Stimulated activated CD4-positive, alpha-beta T cell treated with anti-CD3 and anti-CD28 coated beads, Interleukin-2, amount 100 ng/mL, for 4 hours (primary cell): ENCODE measurements around the gene INTS11.
"Not testable (repeated sequence)": the region's sequence is repeated elsewhere in the genome, so short reads cannot be mapped to it uniquely, and the experiment has no call there.

Experiments
- DNase-seq: peaks from one replicate; pipeline ENCODE4 v3.0.0-alpha.2; 2020; ENCODE audit warnings: low read depth

INTS11 gene

DNA sequence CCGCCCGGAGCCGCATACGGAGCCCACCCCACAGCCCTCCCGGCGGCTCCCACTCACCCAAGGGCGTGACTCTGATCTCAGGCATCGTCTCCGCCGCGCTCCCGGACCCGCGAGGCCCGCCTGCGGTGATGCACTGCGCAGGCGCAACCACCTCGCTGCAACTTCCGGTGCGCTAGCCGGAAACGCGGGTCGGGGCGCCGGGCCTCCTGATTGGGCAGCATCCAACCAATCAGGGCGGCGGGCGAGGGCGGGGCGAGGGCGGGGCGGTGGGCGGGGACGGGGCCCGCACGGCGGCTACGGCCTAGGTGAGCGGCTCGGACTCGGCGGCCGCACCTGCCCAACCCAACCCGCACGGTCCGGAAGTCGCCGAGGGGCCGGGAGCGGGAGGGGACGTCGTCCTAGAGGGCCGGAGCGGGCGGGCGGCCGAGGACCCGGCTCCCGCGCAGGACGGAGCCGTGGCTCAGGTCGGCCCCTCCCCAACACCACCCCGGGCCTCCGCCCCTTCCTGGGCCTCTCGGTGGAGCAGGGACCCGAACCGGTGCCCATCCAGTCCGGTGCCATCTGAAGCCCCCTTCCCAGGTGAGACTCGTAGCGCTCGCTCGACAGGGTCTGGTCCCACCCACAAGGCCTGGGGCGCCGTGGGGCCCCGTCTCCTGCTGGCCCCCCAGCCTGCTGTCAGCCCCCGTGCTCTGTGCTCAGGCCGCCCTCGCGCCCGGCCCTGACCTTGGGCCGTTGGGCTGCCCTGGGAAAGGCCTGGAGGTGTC lies at the start of gene INTS11, which contains the start of gene CPTP:
TSS of gene INTS11 (minus strand) at position 137 of the 764 bp plus-strand sequence. CDS start at position 85, 52 bp downstream.
TSS of gene CPTP (plus strand) at position 279 of the 764 bp plus-strand sequence. CDS start 2,109 bp downstream, outside the sequence.
- peak; percentile 96 for DNase-seq

DNA sequence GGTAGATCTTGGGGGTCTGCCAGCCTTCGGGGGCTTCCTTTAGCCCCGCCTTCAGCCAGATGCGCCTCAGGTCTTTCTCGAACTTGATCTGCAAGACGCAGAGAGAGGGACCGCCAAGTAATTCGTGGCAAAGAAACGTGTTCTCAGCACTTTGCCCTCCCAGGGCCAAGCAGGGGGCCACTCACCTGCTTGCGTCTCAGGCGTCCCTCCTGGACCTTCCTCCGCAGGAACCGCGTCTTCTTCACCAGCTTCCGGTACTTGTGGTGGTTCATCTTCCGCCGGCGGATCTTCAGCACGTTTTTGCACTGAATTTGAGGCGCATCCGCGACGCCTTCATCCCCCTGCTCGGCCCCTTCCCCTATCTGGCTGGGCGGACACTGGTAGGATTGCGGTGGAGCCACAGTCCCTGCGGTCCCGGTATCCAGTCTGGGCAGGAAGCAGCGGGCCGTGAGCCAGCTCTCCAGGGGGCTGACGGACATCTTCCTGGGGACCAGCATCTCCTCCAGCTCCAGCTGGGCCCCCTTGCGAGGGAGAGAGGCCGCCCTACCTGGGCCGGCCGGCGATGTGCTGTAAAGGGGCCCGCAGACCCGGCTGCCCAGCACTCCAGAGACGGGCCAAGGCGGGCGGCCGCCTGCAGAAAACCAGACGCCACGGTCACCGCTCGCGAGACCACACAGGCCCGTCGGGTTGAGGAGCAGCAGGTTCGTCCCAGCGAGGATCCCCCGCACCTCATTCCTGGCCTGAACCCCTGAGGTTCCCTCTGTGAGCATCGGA lies 49.5 kb upstream of the INTS11 start:
- DNase-seq: no peak

DNA sequence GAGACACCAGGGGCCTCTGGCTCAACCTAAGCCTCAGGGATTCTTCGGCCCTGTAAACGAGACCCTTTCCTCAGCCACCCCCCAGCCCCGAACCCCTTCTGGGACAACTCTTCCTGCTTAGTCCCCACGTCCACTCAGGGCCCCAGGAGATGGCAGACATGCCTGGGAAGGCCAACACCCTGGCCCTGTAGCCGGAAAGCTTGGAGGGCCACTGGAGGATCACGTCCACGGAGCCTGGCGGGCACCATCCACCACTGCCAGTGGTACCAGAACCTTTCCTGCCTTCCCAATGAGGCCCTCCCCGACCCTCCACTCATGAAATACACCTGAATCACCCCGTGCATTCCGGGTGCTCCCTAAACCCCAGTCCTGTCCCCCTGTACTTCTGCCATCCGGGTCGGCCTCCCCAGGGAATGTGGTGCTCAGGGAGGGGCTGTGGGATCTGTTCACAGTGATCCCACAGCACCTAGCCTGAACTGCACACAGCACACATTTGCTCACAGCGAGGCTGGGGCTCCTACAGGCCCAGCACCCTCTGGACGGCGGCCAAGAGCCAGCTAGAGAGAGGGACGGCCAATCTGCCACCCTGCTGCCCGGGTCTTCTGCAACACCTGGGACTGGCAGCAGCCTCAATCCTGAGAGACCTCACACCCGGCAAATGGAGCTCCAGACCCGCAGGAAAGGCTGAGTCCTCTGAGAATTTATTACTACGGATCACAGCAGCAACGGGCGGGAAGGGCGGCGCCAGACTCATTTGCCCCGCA lies 48.8 kb upstream of the INTS11 start:
- DNase-seq: no peak

DNA sequence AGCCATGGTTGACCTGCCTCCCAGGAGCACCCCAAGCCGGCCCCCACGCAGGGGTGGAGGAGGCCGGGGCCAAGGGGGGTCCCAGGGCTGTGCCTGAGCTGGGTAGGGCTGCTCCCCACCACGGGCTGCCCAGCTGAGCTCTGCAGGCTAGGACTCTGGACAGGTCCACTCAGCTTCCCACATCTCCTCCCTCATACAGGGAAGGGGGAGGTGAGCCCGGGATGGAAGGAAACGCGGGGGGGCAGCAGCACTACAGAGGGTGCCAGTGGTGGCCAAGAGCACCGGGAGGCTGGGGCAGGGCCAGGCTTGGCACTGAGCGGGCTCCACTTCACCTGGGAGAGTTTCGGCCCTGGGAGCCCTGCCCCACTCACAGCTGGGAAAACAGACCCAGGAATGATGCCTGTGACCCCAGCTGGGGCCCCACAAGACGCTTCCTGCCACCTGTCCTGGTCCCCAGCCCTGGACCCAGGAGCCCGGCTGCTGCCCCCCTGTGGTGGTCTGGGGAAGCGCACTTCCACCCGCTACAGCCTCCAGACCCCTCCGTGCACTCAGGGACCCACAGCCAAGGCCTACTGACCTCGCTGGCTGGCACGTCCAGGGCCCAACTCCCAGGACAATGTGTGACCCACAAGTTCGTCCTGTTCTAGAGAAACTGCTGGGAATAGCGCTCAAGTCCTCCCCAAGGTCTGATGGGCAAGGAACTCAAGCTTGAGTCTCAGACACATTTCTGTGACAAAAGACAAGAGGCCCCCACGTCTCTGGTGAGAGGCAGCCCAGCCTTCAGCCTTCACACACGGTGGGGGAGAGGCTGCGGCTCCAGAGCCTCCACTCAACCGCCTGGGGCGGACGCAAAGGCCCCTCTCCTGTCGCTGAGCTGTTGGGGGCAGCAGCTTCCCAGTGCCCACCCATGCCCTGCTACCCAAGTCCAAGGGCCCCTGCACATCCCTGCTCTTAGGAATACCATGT lies 47.6 kb upstream of the INTS11 start:
- peak; percentile 59 for DNase-seq

DNA sequence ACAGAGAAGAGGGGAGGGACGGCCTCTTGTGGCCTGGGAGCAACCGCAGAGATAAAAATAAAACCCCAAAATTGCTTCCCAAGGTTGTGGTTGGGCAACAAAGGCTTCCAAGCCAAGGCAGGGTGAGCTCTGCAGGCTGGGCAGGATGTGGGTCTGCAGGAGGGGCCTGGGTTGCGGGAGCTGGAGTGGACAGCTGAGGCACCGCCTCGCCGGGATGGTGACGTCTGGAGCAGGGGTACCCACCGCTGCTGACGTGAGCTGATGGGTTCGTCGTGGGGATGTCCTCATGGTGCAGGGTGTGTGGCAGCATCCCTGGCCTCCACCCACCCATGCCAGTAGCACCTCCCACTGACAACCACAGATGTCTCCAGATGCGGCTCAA lies 46.9 kb upstream of the INTS11 start:
- DNase-seq: no peak

DNA sequence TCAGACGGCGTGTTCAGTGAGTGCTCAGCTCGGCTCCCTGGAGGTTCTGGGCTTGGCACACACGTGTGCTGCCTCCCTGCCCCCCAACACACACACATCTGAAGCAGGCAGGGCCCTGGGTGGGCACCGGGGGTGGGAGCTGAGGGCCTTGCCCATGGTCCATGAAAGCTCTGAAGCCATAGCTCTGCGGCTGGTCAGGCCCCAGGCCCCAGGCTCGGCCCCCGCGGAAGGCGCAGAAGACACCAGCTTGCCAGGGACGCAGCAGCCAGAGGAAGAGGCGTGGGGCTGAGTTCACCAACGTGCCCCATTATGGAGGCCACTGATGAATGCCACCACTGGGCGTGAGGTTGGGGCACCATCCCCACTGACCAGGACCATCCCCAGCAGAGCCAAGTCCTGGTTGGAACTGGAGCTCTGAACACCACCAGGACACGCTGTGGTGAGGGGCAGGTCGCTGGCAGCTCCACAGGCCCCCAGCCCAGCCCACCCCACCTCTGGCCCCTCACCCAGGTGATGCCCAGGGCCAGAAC lies 46.4 kb upstream of the INTS11 start:
- no peak for DNase-seq

DNA sequence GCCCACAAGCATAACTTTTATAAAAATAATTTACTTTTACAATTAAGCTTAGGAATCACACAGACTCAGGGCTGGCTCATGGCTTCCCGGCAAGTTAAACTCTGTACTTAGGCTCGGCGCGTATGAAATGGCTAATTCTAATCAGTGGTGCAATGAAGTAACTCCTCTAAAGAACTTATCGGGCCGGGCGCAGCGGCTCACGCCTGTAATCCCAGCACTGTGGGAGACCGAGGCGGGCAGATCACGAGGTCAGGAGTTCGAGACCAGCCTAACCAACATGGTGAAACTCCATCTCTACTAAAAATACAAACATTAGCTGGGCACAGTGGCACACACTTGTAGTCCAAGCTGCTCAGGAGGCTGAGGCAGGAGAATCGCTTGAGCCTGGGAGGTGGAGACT lies 45.6 kb upstream of the INTS11 start:
- DNase-seq: not testable (repeated sequence)

DNA sequence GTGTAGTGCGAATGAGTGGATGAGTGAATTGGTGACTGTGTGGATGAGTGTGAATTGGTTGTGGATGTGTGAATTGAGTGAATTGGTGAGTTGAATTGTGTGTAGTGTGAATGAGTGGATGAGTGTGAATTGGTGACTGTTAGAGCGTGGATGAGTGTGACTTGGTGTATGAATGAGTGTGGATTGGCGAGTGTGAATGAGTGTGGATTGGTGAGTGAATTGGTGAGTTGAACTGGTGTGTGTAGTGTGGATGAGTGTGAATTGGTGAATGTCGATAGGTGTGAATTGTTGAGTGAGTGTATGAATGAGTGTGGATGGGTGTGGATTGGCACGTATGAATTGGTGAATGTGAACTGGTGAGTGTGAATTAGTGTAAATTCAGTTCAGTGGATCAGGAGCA lies 42.9 kb upstream of the INTS11 start:
- no peak for DNase-seq

DNA sequence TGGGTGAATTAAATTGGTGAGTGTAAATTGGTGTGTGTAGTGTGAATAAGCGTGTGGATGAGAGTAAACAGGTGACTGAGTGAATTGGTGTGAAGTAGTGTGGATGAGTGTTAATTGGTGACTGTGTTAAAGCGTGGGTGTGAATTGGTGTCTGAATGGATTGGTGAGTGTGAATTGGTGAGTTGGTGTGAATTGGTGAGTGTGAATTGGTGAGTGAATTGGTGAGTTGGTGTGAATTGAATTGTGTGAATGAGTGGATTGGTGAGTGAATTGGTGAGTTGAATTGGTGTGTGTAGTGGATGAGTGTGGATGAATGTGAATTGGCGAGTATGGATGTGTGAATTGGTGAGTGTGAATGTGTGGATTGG lies 42.2 kb upstream of the INTS11 start:
- DNase-seq: no peak

DNA sequence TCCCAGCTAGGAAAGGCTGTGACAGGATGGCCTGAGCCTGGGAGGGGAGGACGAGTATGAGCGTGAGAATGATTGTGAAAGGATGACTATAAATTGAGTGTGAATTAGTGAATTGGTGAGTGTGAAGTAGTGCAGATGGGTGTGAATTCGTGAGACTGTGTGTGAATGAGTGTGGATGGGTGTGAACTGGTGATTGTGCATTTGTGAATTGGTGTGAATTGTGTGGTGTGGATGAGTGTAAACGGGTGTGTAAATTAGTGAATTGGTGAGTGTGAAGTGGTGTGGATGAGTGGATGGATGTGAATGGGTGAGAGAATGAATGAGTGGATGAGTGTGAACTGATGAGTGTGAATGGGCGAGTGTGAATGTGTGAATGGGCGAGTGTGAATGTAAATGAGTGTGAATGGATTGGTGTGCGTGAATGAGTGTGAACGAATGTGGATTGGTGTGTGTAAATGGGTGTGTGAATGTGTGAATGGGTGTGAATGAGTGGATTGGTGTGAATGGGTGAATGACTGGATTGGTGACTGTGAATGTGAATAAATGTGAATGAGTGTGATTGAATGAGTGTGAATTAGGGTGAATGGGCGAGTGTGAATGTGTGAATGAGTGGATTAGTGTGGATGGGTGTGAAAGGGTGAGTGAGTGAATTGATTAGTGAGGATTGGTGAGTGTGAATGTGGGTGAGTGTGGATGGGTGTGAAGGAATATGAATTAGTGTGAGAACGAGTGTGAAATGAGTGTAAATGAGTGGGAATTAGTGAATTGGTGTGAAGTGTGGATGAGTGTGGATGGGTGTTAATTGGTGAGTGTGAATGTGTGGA lies 41.6 kb upstream of the INTS11 start:
- no peak for DNase-seq

DNA sequence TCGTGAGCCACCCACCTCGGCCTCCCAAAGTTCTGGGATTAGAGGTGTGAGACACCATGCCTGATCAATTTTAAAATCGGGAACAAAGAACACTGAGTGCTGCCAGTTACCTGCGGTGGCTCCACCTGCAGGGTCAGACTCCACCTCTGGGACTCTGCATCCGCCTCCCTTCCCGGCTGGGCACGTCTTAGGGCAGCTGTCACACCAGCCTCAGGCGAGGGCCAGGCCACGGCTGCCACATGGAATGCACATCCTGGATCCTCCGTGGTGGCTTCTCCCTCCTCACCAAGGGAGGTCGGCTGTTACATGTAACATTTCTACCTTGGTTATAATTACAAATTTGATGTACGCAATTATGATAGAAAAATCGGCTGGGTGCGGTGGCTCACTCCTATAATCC lies 39.8 kb upstream of the INTS11 start:
- no peak for DNase-seq

DNA sequence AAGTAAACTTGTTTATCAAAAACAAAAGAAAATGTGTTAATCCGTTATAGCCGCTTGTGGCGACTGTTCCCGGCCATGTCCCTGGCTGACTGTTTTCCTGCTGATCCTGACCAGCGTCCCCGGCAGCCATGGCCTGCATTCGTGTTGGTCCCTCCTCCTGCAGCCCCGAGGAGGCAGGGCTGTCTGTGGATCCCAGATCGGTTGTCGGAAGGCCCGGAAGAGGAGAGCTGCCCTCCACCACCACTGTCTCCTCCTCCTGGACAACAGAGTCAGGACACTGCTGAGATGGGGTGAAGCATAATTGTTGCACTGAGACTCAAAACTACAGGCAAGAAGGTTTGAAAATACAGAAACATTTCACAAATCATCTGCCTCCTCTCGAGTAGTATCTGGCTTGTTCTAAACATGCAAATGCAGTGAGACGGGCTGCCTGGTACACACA lies 37.5 kb upstream of the INTS11 start:
- no peak for DNase-seq

DNA sequence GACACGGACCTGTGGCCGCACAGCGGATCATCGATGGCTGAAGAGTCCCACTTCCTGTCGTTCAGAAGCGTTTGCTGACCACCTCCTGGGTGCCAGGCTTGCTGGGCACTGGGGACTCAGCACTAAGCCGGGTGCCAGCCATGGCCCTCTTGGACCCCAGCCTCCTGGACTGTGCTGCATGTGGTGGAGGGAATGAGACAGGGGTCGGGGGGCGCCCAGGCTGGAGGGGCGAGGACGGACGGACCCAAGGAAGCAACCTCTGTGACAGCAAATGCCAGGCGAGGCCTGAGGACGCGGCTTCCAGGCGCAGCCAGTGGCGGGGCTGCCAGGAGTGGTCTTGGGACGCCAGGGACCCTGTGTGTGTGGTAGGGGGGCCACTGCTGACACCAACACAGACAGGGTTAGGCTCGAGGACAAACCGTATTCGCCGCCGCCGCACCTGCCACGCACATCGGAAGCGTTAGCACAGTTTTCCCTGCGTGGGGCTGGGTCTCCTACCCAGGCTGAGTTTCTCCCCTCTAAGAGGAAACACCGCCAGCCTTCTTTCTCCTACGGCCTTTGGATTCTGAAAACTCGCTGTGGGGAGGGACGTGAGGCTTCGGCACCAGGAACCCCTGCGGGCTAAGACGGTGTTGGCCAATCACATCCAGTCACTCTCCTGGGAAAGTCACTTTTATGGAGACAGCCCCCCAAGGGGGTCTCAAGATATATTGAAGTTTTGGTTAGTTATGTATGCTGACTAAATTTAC lies 36.9 kb upstream of the INTS11 start:
- no peak for DNase-seq

DNA sequence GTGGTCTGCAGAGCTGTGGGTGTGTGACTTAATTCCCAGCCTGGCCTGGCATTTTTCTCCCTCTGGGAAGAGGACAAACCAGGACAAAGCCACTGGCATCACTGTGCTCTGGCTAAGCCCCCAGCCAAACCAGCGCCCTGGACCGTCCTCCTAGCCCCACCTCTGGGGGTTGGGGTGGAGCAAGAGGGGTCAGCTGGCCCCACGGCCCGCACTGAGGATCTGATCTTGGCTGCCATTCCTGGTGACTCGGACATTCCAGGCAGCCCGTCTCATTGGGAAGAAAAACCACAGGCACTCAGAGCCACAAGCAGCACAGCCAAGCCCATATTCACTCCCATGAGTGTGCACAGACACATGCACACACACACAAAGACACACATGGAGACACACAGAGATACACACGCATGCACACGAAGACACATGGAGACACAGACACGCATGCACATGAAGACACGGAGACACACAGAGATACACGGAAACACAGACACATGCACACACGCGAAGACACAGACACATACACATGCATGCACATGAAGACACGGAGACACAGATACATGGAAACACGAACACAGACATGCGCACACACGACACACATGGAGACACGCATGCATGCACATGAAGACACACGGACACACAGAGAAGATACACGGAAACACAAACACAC lies 36.2 kb upstream of the INTS11 start:
- DNase-seq: no peak

DNA sequence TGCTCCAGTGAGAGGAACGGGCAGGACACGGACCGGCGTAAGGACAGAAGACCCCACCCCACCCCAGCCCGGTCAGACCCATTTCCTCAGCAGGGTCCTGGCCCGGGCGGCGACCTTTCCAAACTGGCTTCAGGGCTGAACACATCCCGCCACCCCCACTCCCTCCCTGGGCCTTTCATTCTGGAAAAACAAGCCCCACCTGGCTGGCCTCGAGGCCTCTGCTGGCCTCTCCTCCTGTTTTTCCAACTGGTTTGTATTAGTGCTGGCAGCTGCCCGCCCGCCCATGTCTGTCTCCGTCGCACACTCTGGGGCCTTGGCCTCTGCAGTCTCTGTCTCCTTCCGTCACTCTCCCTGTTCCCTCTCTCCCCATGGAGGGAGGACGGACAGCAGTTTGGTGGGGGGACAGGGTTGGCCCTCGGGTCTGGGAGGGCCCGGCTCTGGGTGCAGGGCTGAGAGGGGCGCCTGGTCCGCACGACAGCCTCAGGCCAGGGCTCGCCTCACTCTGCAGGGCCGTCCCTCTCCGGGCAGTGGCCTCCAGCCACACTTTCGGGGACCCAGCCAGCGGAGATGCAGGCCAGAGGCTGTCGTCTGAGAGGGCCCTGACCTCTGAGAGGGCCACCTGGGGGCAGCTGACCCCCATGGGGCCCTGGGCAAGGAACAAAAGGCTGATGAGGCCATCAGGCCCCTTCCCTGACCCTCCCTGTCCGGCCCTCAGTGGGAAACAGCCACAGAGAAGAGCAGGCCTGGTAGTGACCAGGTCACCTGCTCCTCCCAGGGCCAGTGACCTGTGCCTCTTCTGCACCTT lies 35.4 kb upstream of the INTS11 start:
- no peak for DNase-seq

DNA sequence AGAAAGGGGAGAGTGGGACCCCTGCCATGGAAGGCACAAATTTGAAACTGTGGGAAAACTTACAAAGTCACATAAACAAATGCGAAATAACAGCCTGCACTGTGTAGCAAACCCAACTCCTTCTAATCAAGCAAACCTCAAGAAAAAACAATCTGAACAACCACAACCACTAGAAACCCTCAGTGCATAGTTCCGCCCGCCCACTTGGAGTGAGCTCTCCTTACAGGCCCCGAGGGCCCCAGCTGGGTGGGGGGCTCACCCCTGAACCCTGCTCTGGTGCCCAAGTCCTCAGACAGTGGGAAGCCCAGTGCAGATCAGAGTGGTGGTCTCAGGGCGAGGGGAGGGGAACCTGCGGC lies 34.8 kb upstream of the INTS11 start:
- DNase-seq: no peak

DNA sequence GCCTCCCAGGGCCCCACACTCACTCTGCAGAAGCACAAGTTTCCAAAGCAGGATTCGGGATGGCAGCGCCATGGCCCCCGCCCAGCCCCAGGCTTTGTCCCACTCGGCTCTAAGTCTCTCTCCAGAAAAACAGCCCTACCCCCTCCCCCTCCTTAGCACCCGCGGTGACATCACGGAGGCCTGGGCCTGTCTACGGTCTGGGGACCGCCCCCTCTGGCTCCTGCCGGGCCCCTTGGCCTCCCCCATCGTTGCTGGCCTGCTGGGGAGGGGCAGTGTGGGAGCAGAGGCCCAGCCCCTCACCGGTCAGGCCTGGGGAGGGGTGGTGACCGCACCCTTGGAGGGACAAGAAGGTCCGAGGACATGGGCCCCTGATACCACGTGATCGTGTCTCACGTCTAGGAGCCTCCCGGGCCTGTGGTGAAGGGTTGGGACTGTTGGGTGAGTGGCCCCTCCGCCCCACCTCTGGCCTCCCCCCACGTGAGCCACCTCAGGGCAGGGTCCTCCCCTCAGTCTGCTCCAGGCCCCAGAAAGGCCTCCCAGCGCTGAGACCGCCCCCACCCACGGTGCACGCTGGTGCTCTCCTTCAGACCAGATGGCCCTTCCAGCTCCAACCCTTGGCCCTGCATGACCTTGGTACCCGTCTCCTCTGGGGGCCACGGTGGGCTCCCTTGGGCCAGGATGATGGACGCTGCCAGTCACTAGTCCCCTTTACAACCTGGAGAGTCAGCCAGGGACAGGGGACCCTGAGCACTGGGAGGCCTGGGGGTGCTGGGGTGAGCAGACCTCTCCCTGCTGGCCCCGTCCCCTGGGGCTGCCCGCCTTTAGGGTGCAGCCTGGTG lies 34.2 kb upstream of the INTS11 start, which contains the start of gene MXRA8:
TSS of gene MXRA8 (minus strand) at position 123 of the 839 bp plus-strand sequence. CDS start at position 72, 51 bp downstream.
- no peak for DNase-seq
